ENCODE measurements around the gene TFCP2L1.

DNA sequence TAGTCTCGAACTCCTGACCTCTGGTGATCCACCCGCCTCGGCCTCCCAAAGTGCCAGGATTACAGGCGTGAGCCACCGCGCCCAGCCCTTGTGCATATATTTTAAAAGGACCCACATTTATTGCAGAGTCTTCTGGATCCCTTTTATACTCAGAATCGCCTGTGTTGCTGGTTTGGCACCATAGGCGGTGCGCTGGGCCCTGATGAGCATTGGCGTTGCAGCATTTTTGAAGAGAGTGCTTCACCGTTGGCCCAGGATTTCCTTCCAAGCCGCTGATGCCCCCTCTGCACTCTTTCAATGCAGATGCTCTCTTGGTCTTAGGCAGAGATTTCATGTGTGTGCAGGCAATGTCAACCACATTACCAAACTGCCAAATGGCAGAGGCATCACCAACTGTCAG is 13.5 kb upstream of the TFCP2L1 start:
- TF ChIP-seq, protein P1, sequence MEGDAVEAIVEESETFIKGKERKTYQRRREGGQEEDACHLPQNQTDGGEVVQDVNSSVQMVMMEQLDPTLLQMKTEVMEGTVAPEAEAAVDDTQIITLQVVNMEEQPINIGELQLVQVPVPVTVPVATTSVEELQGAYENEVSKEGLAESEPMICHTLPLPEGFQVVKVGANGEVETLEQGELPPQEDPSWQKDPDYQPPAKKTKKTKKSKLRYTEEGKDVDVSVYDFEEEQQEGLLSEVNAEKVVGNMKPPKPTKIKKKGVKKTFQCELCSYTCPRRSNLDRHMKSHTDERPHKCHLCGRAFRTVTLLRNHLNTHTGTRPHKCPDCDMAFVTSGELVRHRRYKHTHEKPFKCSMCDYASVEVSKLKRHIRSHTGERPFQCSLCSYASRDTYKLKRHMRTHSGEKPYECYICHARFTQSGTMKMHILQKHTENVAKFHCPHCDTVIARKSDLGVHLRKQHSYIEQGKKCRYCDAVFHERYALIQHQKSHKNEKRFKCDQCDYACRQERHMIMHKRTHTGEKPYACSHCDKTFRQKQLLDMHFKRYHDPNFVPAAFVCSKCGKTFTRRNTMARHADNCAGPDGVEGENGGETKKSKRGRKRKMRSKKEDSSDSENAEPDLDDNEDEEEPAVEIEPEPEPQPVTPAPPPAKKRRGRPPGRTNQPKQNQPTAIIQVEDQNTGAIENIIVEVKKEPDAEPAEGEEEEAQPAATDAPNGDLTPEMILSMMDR (IDR thresholded peaks at IDR 0.05): no peak
- TF ChIP-seq POLR2A (IDR thresholded peaks at IDR 0.05) (no peak), EP300 (IDR thresholded peaks at IDR 0.05) (no peak)
